Kidney (tissue), 14 donors: ENCODE data around the gene DLGAP1. TPM values are rescaled to one million over a fixed set of nuclear protein-coding genes. Genes with fewer than 3 reads are reported as not detected.
A peak's percentile ranks its signal among the peaks of the same experiment; 100 is the strongest.

Experiments used
- DNase-seq, 5 donors: peaks; one replicate each; pipeline ENCODE4 v3.0.0-alpha.2; 2013 to 2020
- FAIRE-seq: peaks from 2 replicates; lab custom pipeline; 2012; peaks lifted over from hg19 to GRCh38; lab: Jason Lieb, UNC
- H3K27ac ChIP-seq, 2 donors: one replicate each; pipeline ENCODE4 v1.7.0; 2013; ENCODE audit warnings: low read depth in 2 of 2, low read length in 2 of 2, inconsistent platforms in 1 of 2
- H3K27me3 ChIP-seq: one replicate; pipeline ENCODE4 v1.7.1; 2013; ENCODE audit warnings: low read length, inconsistent platforms; ENCODE audit not compliant: control insufficient read depth, insufficient read depth
- H3K36me3 ChIP-seq, 3 donors: one replicate each; pipeline versions ENCODE4 v1.7.0 to v1.7.1; 2013; ENCODE audit warnings: low read length in 3 of 3, control low read depth in 1 of 3, inconsistent platforms in 1 of 3; ENCODE audit not compliant: insufficient read depth in 3 of 3, control insufficient read depth in 2 of 3
- H3K4me1 ChIP-seq, 3 donors: one replicate each; pipeline versions ENCODE4 v1.7.0 to v1.7.1; 2013; ENCODE audit warnings: low read length in 3 of 3, inconsistent platforms in 1 of 3, low read depth in 1 of 3; ENCODE audit not compliant: control insufficient read depth in 2 of 3, insufficient read depth in 2 of 3
- H3K4me3 ChIP-seq, 3 donors: one replicate each; pipeline versions ENCODE4 v1.7.0 to v1.8.1; 2013; ENCODE audit warnings: low read length in 3 of 3, control low read depth in 1 of 3, inconsistent platforms in 1 of 3
- H3K9ac ChIP-seq, 3 donors: one replicate each; pipeline versions ENCODE4 v1.7.0 to v1.7.1; 2013; ENCODE audit warnings: low read length in 3 of 3, control low read depth in 1 of 3, inconsistent platforms in 1 of 3
- H3K9me3 ChIP-seq, 3 donors: one replicate each; pipeline versions ENCODE4 v1.7.0 to v1.7.1; 2013; ENCODE audit warnings: low read length in 3 of 3, control low read depth in 1 of 3, inconsistent platforms in 1 of 3; ENCODE audit not compliant: control insufficient read depth in 2 of 3, insufficient read depth in 1 of 3
- CTCF ChIP-seq: IDR thresholded peaks from 3 replicates; pipeline ENCODE4 v1.5.1; 2012; ENCODE audit warnings: mild to moderate bottlenecking, moderate library complexity, borderline replicate concordance; ENCODE audit not compliant: insufficient read depth; ENCODE audit errors: extremely low read depth
- intact Hi-C: fragments of 100-400 bp; cut with DNase I; formaldehyde crosslinking; loops from one replicate; pipeline ENCODE4 v1.11.1; 2022
- polyA plus RNA-seq: library from polyadenylated mRNA; stranded (reverse); fragments of 350-450 nt; fragmentation: Illumina TruSeq; extraction: RNeasy Lipid Tissue Mini Kit (QIAGEN cat#74804); gene quantifications from one replicate; pipeline ENCODE4 v1.2.3, GENCODE V29; 2014; ENCODE audit warnings: low read depth, low replicate concordance; ENCODE audit not compliant: insufficient read depth
- total RNA-seq: library from RNA; stranded (reverse); fragmentation: NEBNext Ultra II Directional; extraction: Animal tissue kit (Norgen Biotek cat#: 25700); gene quantifications from one replicate; pipeline ENCODE4 v1.2.1, GENCODE V29; 2021
- donor health status: control.
- donor health status: control.
- donor health status: control.
- donor health status: control.
- donor health status: control.
- donor health status: DM: yes; HTN: yes; CAD: no.
- donor health status: Normal renal cell carcinoma (clear cell type).

Gene DLGAP1
- total and polyA plus RNA-seq, 2 donors from 2014 or later = 1.2 to 32.8 TPM

GRCh38 chr18:3872641-3873040, 582.5 kb downstream of the DLGAP1 start:
- H3K4me3 ChIP-seq = no peak overlapping the region
- no peak for TF ChIP-seq CTCF
- no peaks in the 10 kb centered on the region for H3K36me3 ChIP-seq
- no peaks in the 10 kb centered on the region for H3K27me3 ChIP-seq
- intact Hi-C loops = no loop called here
- no peak overlapping the region for H3K27ac ChIP-seq
- H3K4me1 ChIP-seq = peaks cover 0 to 5% (median 0%) of the 10 kb centered on the region in 3 donors
- H3K9me3 ChIP-seq = no peaks in the 10 kb centered on the region
- DNase-seq (peak in 2 of 5 donors; percentile 42 to 43), FAIRE-seq (no peak)
- H3K9ac ChIP-seq = no peak overlapping the region

GRCh38 chr18:3871687-3872086, 583.4 kb downstream of the DLGAP1 start:
- DNase-seq (no peak), FAIRE-seq (no peak)
- peaks cover 0 to 6% (median 2%) of the 10 kb centered on the region in 3 donors for H3K4me1 ChIP-seq
- no peaks in the 10 kb centered on the region for H3K9me3 ChIP-seq
- no peak overlapping the region for H3K9ac ChIP-seq
- H3K27ac ChIP-seq = no peak overlapping the region
- intact Hi-C loops = no loop called here
- no peaks in the 10 kb centered on the region for H3K27me3 ChIP-seq
- no peaks in the 10 kb centered on the region for H3K36me3 ChIP-seq
- H3K4me3 ChIP-seq = no peak overlapping the region
- TF ChIP-seq CTCF = no peak

GRCh38 chr18:3870914-3871313, 584.2 kb downstream of the DLGAP1 start:
- intact Hi-C loops = no loop called here
- Histone ChIP-seq H3K9ac (no peak overlapping the region), H3K36me3 (no peaks in the 10 kb centered on the region), H3K27me3 (no peaks in the 10 kb centered on the region), H3K27ac (no peak overlapping the region), H3K9me3 (no peaks in the 10 kb centered on the region), H3K4me1 (peaks cover 0 to 6% (median 2%) of the 10 kb centered on the region in 3 donors), H3K4me3 (no peak overlapping the region)
- DNase-seq = no peak
- no peak for TF ChIP-seq CTCF
- no peak for FAIRE-seq

- Histone ChIP-seq H3K9ac (no peak overlapping the region), H3K27me3 (no peaks in the 10 kb centered on the region), H3K9me3 (no peaks in the 10 kb centered on the region), H3K36me3 (no peaks in the 10 kb centered on the region), H3K4me3 (no peak overlapping the region), H3K4me1 (peaks cover 0 to 6% (median 2%) of the 10 kb centered on the region in 3 donors), H3K27ac (no peak overlapping the region)
- TF ChIP-seq CTCF = peak; percentile 59
- intact Hi-C loops = no loop called here
- peak in 2 of 5 donors; percentile 71 to 78 for DNase-seq
- peak; percentile 54 for FAIRE-seq
Observed at GRCh38 chr18:3869848-3870247, 585.3 kb downstream of the DLGAP1 start.
